ENCODE data around the gene STKLD1.

DNA sequence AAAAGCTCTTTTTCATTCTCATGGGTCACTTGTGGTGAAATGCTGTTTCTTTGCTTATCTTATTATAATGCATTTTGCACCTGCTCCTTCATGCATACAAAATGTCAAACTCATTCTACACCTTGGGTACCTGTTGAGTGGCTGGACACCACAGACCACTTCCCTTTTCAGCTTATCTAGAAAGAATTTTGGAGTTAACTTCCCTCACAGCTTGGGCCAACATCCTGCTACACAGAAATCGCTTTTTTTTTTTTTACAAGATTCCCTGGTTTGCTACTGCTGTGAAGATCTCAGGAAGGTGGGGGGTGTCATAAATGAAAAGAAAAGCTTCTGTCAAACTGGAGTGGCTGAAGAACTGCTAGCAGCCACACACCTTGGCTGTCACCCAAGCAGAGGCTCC lies 39.0 kb downstream of the STKLD1 start:
- TF ChIP-seq, protein P1, sequence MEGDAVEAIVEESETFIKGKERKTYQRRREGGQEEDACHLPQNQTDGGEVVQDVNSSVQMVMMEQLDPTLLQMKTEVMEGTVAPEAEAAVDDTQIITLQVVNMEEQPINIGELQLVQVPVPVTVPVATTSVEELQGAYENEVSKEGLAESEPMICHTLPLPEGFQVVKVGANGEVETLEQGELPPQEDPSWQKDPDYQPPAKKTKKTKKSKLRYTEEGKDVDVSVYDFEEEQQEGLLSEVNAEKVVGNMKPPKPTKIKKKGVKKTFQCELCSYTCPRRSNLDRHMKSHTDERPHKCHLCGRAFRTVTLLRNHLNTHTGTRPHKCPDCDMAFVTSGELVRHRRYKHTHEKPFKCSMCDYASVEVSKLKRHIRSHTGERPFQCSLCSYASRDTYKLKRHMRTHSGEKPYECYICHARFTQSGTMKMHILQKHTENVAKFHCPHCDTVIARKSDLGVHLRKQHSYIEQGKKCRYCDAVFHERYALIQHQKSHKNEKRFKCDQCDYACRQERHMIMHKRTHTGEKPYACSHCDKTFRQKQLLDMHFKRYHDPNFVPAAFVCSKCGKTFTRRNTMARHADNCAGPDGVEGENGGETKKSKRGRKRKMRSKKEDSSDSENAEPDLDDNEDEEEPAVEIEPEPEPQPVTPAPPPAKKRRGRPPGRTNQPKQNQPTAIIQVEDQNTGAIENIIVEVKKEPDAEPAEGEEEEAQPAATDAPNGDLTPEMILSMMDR (conservative IDR thresholded peaks at IDR 0.05; ENCODE audit: low read length) = no peak
- TF ChIP-seq EZH2phosphoT487 (IDR thresholded peaks at IDR 0.05; ENCODE audit: borderline replicate concordance) = no peak

Measured in Loucy (cell line).